KMS-11 (cell line): Measurements from ENCODE around the gene SUPV3L1.
A peak's percentile ranks its signal among the peaks of the same experiment; 100 is the strongest.

Experiments used
- H2AFZ ChIP-seq: fragments of 200-600 bp; sonication (generic); 2 replicates; pipeline ENCODE4 v1.6.1; 2016; ENCODE audit warnings: antibody characterized with exemption, mixed run types, low read depth
- H3K27ac ChIP-seq: fragments of 200-600 bp; sonication (generic); 2 replicates; pipeline ENCODE4 v1.6.1; 2016; ENCODE audit warnings: mild to moderate bottlenecking, mixed run types
- H3K27me3 ChIP-seq: fragments of 200-600 bp; sonication (generic); 2 replicates; pipeline ENCODE4 v1.6.1; 2017; ENCODE audit warnings: mild to moderate bottlenecking, low read depth, mixed run types, moderate library complexity; ENCODE audit not compliant: insufficient read depth
- H3K36me3 ChIP-seq: fragments of 200-600 bp; sonication (generic); 2 replicates; pipeline ENCODE4 v1.6.1; 2017; ENCODE audit warnings: mild to moderate bottlenecking, mixed run types; ENCODE audit not compliant: insufficient read depth
- H3K4me1 ChIP-seq: fragments of 200-600 bp; sonication (generic); 2 replicates; pipeline ENCODE4 v1.6.1; 2016; ENCODE audit warnings: mild to moderate bottlenecking, low read depth, mixed run types; ENCODE audit not compliant: poor library complexity, severe bottlenecking
- H3K4me2 ChIP-seq: fragments of 200-600 bp; sonication (generic); 2 replicates; pipeline ENCODE4 v1.7.0; 2016; ENCODE audit warnings: mild to moderate bottlenecking, mixed run types
- H3K4me3 ChIP-seq: fragments of 200-600 bp; sonication (generic); IDR thresholded peaks from 2 replicates; pipeline ENCODE4 v1.6.1; 2017; ENCODE audit warnings: low read depth, low read length, mixed read lengths; ENCODE audit not compliant: insufficient read depth
- H3K79me2 ChIP-seq: fragments of 200-600 bp; sonication (generic); 2 replicates; pipeline ENCODE4 v1.6.1; 2016; ENCODE audit warnings: low read depth, mixed run types; ENCODE audit not compliant: insufficient read depth
- H3K9ac ChIP-seq: fragments of 200-600 bp; sonication (generic); 2 replicates; pipeline ENCODE4 v1.6.1; 2016; ENCODE audit warnings: mild to moderate bottlenecking, mixed run types
- H4K20me1 ChIP-seq: fragments of 200-600 bp; sonication (generic); 2 replicates; pipeline ENCODE4 v1.6.1; 2016; ENCODE audit warnings: mild to moderate bottlenecking, mixed run types; ENCODE audit not compliant: insufficient read depth
- TF ChIP-seq, protein P1 (sequence below): fragments of 200-600 bp; sonication (generic); conservative IDR thresholded peaks from 2 replicates; pipeline ENCODE4 v1.6.1; 2017; ENCODE audit warnings: low read depth, mild to moderate bottlenecking, antibody characterized with exemption, low read length, moderate library complexity, mixed read lengths

Gene SUPV3L1

GRCh38 chr10:69226919-69227450, 47.0 kb downstream of the SUPV3L1 start:
- Histone ChIP-seq H2AFZ (no peak overlapping the region), H3K79me2 (no peaks in the 10 kb centered on the region), H3K9ac (no peak overlapping the region), H3K4me1 (peaks cover 59% of the 10 kb centered on the region), H3K27me3 (no peaks in the 10 kb centered on the region), H3K4me2 (no peak overlapping the region), H3K27ac (no peak overlapping the region), H4K20me1 (no peaks in the 10 kb centered on the region), H3K4me3 (no peak overlapping the region), H3K36me3 (no peaks in the 10 kb centered on the region)
- TF ChIP-seq, protein P1, sequence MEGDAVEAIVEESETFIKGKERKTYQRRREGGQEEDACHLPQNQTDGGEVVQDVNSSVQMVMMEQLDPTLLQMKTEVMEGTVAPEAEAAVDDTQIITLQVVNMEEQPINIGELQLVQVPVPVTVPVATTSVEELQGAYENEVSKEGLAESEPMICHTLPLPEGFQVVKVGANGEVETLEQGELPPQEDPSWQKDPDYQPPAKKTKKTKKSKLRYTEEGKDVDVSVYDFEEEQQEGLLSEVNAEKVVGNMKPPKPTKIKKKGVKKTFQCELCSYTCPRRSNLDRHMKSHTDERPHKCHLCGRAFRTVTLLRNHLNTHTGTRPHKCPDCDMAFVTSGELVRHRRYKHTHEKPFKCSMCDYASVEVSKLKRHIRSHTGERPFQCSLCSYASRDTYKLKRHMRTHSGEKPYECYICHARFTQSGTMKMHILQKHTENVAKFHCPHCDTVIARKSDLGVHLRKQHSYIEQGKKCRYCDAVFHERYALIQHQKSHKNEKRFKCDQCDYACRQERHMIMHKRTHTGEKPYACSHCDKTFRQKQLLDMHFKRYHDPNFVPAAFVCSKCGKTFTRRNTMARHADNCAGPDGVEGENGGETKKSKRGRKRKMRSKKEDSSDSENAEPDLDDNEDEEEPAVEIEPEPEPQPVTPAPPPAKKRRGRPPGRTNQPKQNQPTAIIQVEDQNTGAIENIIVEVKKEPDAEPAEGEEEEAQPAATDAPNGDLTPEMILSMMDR = no peak

DNA sequence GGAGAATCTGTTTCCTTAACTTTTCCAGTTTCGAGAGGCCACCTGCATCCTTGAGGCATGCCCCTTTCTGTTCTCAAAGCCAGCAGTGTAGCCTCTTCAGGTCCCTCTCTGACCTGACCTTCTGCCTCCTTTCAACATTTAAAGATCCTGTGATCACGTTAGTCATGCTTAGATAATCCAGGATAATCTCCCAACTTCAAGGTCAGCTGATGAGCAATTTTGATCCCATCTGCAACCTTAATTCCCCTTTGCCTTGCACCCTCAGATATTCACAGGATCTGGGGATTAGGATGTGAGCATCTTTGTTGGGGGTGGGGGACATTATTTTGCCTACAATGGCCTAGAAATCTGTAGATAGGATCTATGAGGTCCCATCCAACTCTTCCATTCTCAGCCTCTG, 48.1 kb downstream of the SUPV3L1 start:
- Histone ChIP-seq H3K79me2 (no peaks in the 10 kb centered on the region), H3K27ac (no peak overlapping the region), H3K9ac (no peak overlapping the region), H2AFZ (no peak overlapping the region), H4K20me1 (no peaks in the 10 kb centered on the region), H3K4me2 (no peak overlapping the region), H3K27me3 (no peaks in the 10 kb centered on the region), H3K4me1 (peaks cover 50% of the 10 kb centered on the region), H3K4me3 (no peak overlapping the region), H3K36me3 (no peaks in the 10 kb centered on the region)
- TF ChIP-seq, protein P1 = no peak

DNA sequence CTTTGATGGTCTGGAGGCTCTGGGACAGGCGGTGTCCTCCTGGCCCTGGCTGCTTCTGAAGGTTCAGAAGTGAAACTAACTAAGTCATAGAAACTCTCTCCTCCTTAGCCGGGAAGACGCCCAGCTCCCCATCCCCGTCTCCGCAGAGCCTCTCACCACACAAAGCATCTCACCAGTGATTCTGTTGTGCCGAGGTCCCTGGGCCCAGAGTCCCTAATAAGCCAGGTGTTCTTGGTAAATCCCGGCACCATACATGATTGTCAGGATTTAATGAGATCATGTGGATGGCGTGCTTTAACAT, 49.5 kb downstream of the SUPV3L1 start:
- no peaks in the 10 kb centered on the region for H3K36me3 ChIP-seq
- H3K4me2 ChIP-seq = peak overlapping the region; percentile 33; the same call in 1 of the 2 replicates
- TF ChIP-seq, protein P1 = no peak
- H3K79me2 ChIP-seq = no peaks in the 10 kb centered on the region
- H2AFZ ChIP-seq = peak overlapping the region; percentile 28; the same call in 1 of the 2 replicates
- peaks cover 36% of the 10 kb centered on the region for H3K4me1 ChIP-seq
- no peaks in the 10 kb centered on the region for H4K20me1 ChIP-seq
- peak overlapping the region; percentile 37 for H3K27ac ChIP-seq
- H3K9ac ChIP-seq = peak overlapping the region; percentile 29; the same call in 1 of the 2 replicates
- H3K27me3 ChIP-seq = no peaks in the 10 kb centered on the region
- no peak overlapping the region for H3K4me3 ChIP-seq

DNA sequence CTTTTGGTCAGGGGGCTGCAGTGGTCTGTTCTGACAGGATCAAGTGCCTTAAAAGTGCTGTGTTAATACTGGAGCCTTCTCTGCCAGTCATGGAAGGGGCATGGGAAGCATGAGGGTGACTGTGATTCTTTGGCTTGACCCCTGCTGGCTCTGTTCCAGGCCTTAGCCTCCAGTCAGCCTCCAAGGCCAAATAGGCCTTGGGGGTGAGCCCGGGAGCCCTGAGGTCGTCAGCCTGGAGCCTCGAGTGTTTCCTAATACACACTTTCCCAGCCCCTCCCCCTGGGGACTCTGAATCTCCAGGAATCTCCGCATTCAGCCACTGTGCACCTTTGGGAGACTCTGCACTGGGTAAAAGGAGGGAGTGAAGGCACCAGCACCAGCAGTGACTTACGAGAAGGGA, 50.1 kb downstream of the SUPV3L1 start:
- H3K4me3 ChIP-seq = no peak overlapping the region
- H3K9ac ChIP-seq = no peak overlapping the region
- peaks cover 30% of the 10 kb centered on the region for H3K4me1 ChIP-seq
- peak overlapping the region; percentile 33; the same call in 1 of the 2 replicates for H3K4me2 ChIP-seq
- no peaks in the 10 kb centered on the region for H3K36me3 ChIP-seq
- TF ChIP-seq, protein P1 = no peak
- no peaks in the 10 kb centered on the region for H4K20me1 ChIP-seq
- H3K27ac ChIP-seq = no peak overlapping the region
- no peaks in the 10 kb centered on the region for H3K27me3 ChIP-seq
- peak overlapping the region; percentile 28; the same call in 1 of the 2 replicates for H2AFZ ChIP-seq
- H3K79me2 ChIP-seq = no peaks in the 10 kb centered on the region
